HG02973 (cell line): ENCODE measurements around the gene ARHGAP9.

Experiments
- ATAC-seq: cut with Tn5 transposase; IDR thresholded peaks from one replicate; pipeline ENCODE4 v1.9.1; 2021; ENCODE audit warnings: moderate library complexity; ENCODE audit not compliant: unreplicated experiment

The ARHGAP9 gene

DNA sequence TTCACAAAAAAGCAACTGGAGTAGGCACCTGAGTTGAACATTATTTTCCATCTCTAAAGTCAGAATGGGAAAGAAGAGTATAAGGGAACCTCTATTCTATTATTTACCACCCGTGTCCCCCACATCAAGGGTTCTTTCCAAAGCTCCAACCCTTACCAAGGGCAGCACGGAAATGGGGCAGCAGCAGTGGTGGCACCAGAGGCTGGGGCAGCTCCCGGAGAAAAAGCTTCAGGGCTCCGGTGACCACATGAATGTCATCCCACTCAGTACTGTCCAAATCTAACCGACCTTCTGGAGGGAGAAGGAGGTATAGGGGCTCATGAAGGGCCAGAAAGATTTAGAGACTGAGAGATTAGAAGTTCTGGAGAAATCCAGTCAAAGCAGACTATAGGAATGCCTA, 5.8 kb downstream of the ARHGAP9 start:
- ATAC-seq = no peak

DNA sequence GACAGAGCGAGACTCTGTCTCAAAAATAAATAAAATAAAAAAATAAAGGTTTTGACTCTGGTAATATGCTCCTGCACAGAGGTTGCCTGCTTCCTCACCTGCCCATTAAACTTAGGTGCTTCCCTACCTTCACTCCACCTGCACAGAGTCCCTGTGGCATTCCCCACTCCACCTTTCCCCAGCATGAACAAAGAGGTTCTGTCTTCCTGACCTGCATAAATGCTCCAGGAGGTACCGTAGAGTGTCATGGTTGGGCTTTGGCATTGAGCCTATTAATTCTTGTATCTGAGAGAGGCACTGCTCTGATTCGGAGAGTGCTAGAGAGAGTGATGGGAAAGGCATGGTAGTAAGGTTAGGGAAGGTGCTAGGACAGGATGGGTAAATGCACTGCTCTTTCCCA, 6.3 kb downstream of the ARHGAP9 start:
- ATAC-seq = no peak

DNA sequence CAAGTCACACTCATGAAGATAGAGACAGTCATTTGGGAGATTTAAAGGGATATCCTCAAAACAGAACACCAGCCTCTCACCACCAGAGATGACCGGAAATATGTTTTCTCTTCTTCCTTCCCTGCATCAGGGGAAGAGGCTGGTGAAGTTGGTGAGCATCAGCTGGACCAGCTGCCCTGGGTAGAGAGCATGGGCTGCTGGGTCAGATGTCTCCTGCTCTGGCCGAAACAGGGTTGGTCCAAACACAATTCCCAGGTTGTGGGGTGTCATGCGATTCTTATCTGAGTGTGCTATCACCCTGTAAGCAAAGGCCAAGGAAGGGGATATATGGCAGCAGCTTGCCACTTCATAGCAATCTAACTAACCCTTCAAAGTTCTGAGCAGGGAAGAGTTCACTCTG, 7.3 kb downstream of the ARHGAP9 start:
- no peak for ATAC-seq

- no peak for ATAC-seq
Observed at GRCh38 chr12:57471661-57472060, 8.0 kb downstream of the ARHGAP9 start.

GRCh38 chr12:57470970-57471656, 8.6 kb downstream of the ARHGAP9 start:
- ATAC-seq = no peak

DNA sequence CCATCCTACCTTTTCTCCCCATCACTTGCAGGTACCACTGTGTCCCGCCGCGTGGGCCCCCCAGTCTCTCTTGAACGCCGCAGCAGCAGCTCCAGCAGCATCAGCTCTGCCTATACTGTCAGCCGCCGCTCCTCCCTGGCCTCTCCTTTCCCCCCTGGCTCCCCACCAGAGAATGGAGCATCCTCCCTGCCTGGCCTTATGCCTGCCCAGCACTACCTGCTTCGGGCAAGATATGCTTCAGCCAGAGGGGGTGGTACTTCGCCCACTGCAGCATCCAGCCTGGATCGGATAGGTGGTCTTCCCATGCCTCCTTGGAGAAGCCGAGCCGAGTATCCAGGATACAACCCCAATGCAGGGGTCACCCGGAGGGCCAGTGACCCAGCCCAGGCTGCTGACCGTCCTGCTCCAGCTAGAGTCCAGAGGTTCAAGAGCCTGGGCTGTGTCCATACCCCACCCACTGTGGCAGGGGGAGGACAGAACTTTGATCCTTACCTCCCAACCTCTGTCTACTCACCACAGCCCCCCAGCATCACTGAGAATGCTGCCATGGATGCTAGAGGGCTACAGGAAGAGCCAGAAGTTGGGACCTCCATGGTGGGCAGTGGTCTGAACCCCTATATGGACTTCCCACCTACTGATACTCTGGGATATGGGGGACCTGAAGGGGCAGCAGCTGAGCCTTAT, 9.2 kb downstream of the ARHGAP9 start:
- no peak for ATAC-seq

GRCh38 chr12:57469296-57470164, 10.1 kb downstream of the ARHGAP9 start:
- ATAC-seq = no peak

GRCh38 chr12:57467915-57468314, 11.8 kb downstream of the ARHGAP9 start:
- ATAC-seq = no peak

DNA sequence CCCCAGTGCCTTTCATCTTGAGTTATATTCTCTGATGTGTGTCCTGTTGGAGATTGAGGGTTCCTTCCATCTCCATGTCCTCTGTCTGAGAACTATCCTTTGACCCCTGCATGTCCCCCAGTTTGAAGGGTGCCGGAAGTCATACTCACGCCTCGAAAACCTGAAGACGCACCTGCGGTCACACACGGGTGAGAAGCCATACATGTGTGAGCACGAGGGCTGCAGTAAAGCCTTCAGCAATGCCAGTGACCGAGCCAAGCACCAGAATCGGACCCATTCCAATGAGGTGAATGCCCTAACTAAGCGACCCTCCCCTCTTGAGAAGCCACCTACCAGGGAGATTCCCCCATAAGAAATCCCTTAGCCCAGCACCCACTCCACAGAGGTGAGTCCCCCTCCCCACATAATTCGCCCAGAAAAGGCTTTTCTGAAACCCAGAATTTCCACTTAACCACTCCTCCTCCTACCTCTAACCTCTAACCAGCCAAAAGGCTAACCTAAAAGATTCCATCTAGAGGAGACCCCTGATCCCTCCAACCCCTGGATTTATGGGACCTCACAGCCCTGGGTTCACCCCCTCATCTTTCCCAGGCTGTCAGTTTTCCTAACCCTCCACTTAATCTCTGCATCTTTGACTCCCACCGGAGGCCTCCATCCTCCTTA, 12.3 kb downstream of the ARHGAP9 start:
- ATAC-seq = no peak

- ATAC-seq = no peak
Observed at GRCh38 chr12:57465747-57466505, 13.7 kb downstream of the ARHGAP9 start.

DNA sequence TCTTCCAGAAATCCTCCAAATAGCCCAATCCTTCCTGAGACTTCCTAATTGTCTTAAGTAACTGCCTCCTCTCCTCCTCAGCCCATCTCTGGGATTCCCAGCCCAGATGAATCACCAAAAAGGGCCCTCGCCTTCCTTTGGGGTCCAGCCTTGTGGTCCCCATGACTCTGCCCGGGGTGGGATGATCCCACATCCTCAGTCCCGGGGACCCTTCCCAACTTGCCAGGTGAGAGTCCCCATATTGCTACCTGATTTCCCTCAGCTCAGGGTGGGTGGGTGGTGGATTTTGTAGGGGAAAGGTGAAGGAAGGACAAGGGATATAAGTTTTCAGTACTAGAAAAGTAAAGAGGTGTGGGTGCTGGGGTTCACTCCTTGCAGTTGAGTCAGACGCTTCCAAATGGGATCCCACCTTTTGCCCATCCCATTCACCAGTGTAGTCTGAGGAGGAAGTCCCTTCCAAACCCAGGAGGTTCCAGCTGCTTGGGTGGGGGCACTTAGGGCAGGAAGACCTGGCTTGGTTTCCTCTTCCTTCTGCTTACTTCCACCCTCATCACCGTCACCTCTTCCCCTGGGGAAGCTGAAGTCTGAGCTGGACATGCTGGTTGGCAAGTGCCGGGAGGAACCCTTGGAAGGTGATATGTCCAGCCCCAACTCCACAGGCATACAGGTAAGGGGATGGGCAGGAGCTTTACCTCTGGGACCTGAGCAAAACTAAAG, 14.5 kb downstream of the ARHGAP9 start:
- no peak for ATAC-seq

DNA sequence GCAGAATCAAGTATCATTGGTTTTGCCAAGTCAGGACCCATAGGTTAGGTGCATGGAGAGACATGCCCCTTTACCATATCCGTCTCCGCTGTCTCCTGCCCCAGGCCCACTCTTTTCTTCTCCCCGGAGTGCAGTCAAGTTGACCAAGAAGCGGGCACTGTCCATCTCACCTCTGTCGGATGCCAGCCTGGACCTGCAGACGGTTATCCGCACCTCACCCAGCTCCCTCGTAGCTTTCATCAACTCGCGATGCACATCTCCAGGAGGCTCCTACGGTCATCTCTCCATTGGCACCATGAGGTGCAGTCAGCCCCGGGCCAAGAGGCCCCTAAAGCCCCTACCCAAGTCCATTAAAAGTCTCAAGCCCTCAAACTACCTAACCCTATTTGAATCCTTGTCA, 15.1 kb downstream of the ARHGAP9 start:
- no peak for ATAC-seq

DNA sequence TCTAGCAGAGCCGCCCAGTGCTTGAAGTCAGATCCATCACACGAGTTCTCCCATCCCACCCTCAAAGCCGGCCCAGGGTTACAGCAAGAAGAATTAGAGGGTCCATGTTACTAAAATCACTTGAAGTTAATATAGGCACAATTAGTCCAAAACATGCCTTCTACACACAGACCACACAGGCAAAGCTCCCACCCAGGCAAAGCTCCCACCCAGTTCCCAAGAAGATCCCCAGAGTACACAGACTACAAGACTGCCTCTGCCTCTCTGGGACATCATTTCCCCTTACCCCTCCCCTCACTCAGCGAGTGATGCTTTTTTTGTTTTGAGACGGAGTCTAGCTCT, 16.8 kb downstream of the ARHGAP9 start:
- no peak for ATAC-seq

- peak; percentile 61 for ATAC-seq
Observed at GRCh38 chr12:57462251-57462911, 17.3 kb downstream of the ARHGAP9 start.

GRCh38 chr12:57461917-57462250, 17.8 kb downstream of the ARHGAP9 start:
- no peak for ATAC-seq

DNA sequence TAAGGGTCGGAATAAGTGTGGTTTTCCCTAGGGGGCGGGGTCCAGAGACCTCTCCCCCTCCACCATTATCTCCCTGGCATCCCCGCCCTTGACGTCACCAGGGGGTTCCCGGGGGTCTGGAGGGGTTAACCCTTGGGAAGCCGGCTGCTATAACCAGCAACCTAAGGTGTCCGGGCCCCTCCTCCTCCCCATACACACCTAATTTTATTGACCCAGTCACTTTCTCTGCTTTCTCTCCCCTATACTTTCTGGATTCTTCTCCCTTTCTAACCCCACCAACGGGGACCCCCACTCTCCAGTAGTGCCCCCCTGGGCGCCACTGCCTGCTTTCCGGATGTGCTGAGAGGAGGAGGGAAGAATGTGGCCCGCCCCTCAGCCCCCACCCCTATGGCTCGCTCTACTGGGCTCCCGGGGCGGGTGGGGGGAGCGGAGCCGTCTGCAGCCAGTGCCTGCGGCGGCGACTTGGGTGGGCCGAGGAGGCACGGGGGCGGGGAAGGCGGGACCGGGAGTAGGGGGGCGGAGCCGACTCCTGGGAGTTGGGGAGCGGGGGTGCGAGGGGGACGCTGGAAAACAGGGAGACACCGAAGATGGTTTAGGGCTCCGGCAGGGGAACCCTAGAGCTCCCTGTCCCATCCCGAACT, 18.3 kb downstream of the ARHGAP9 start:
- ATAC-seq = no peak

GRCh38 chr12:57460841-57461275, 18.8 kb downstream of the ARHGAP9 start:
- ATAC-seq = no peak

GRCh38 chr12:57460468-57460784, 19.2 kb downstream of the ARHGAP9 start:
- ATAC-seq = no peak

DNA sequence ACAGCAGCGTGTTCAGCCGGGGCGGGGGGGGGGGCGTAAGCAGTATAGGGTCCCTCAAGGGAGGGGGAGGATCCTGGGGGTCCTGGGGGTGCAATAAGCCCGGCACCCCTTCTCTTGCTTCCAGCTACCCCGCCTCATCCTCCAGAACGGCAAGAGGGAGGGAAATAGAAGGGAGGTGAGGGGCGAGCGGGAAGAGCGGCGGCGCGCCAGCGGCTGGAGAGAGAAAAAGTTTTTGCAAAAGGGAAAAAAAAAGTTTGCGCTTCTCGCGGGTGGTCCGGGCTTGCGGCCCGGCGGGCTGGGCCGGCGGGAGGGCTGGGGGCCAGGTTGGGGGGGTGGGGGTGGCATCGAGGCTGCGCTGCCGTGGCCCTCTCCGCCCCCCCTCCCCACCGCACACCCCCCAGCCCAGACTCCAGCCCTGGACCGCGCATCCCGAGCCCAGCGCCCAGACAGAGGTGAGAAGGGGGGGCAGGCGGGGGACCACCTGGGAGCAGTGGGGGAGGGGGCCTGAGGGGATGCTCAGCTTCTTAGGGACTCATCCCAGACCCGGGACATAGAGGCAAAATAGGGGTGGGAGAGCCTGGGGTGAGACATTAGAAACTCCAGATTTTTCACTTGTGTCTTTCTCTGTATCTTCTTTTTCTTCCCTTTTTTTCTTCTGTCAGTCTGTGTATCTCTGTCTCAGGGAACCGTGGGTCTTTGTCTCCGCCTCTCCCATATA, 19.8 kb downstream of the ARHGAP9 start, which contains the start of gene GLI1:
GLI1 (plus strand) TSS at position 36 of the 718 bp plus-strand sequence. CDS start 3,907 bp downstream, outside the sequence.
- no peak for ATAC-seq
